ENCODE data around the gene CYP19A1.
"Not testable (repeated sequence)": the region's sequence is repeated elsewhere in the genome, so short reads cannot be mapped to it uniquely, and the experiment has no call there.

CYP19A1 gene

GRCh38 chr15:51263726-51264125 is 74.7 kb downstream of the CYP19A1 start:
- DNase-seq (ENCODE audit: low read depth in 1 of 2, low spot score in 1 of 2): no peak

- DNase-seq (ENCODE audit: low read depth in 1 of 2, low spot score in 1 of 2): no peak
Observed at GRCh38 chr15:51263116-51263515, 75.3 kb downstream of the CYP19A1 start.

DNA sequence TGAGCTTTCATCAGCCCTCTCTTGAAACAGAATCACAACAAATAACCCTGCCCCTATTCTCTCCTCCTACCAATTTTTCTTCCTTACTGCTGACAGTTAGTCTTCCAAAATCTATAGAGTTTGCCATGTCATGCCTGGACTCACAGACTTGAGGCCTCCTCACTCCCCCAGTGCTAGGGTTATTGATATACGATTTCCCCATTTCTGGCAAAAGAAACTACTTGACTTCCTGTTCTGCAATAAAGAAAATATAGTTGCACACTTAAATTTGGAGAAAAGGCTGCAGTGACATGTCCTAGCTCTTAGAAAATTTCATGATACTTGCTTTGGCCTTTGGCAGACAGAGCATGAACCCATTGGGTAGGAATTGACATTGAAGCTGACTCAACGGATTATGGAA is 75.9 kb downstream of the CYP19A1 start:
- no peak for DNase-seq (ENCODE audit: low read depth in 1 of 2, low spot score in 1 of 2)

DNA sequence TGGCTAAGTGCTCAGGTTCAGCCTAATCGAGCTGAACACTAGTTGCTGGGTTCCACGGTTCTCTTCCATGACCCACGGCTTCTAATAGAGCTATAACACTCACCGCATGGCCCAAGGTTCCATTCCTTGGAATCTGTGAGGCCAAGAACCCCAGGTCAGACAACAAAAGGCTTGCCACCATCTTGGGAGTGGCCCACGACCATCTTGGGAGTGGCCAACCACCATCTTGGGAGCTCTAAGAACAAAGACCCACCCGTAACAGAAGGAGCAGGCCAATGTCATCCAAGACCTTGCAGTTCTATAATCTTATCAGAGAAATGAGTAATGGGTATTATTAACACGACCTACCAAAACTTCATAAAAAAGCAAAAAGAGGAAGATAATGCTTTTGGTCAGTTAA is 77.3 kb downstream of the CYP19A1 start:
- not testable (repeated sequence) for DNase-seq (ENCODE audit: low read depth in 1 of 2, low spot score in 1 of 2)

GRCh38 chr15:51260202-51260601 is 78.2 kb downstream of the CYP19A1 start:
- DNase-seq (ENCODE audit: low read depth in 1 of 2, low spot score in 1 of 2): no peak

GRCh38 chr15:51255533-51255932 is 82.9 kb downstream of the CYP19A1 start:
- DNase-seq (ENCODE audit: low read depth in 1 of 2, low spot score in 1 of 2): no peak

DNA sequence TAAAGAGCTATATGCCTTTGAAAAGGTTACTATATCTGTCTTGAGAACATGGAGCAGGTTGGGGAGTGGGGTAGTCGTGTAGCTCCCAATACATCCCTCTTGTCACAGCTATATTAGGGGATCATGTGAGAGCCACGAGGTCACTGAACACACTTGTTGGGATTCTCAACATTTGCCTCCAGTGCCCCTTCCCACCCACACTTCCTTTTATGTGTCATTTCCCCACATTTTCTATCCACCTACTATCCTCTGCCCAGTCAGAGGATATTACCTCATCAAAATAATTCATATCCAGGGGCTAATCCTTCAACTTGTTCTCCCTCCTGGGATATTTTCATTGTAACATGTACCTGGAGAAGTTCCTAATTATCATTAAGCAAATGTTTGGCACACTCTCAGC is 85.0 kb downstream of the CYP19A1 start:
- no peak for DNase-seq (ENCODE audit: low read depth in 1 of 2, low spot score in 1 of 2)

GRCh38 chr15:51252671-51253070 is 85.7 kb downstream of the CYP19A1 start:
- no peak for DNase-seq (ENCODE audit: low read depth in 1 of 2, low spot score in 1 of 2)

GRCh38 chr15:51251556-51251955 is 86.8 kb downstream of the CYP19A1 start:
- no peak for DNase-seq (ENCODE audit: low read depth in 1 of 2, low spot score in 1 of 2)

DNA sequence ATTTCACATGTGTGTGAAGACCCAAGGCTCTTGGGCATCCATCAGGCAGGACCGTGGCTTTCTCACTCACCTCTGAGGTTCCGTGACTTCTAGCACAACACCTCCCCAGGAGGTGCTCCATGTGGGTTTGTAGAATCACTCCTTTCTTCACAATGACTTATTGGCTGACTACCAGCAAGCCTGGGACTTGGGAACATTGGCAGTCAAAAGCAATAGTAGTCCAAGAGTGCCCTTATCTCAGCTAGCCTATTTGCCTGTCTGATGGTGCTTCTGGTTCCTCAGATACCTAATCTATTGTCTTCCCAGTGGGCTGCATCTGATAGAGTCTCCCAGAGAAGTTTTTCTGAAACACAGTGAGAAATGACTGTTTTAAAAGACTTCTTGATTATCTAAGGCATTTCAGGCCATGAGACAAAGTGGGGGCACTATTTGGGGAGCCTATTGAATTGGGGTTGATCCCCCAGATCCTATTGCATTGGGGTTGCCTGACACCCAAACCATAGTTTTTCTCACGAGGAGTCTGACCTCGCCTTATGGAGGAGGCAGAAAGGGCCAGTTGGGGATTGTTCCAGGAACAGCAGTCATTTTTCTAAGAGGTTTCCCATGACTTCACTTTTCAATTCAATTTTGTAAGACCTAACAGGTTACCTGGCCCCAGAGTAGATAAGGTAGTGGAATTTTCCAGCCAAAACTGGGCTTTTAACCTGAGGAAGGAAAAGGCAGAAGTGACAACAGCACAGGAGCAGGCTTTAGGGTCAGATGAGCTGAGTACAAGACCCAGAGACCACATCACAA is 88.0 kb downstream of the CYP19A1 start:
- no peak for DNase-seq (ENCODE audit: low read depth in 1 of 2, low spot score in 1 of 2)

DNA sequence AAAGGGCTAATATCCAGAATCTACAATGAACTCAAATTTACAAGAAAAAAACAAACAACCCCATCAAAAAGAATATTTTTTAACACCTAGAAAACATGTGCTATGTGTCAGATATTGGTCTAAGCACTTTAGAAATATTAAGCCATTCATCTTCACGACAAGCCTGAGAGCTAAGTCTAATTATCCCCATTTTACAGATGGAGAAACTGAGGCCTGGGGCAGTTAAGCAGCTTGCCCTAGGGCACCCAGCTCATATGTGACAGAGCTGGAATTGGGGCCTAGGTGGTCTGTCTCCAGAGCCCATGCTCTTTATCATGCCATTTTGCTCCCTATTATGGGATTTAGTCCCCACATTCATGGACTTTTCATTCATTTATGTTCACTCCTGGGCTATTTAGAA is 92.8 kb downstream of the CYP19A1 start:
- DNase-seq (ENCODE audit: low read depth in 1 of 2, low spot score in 1 of 2): no peak

DNA sequence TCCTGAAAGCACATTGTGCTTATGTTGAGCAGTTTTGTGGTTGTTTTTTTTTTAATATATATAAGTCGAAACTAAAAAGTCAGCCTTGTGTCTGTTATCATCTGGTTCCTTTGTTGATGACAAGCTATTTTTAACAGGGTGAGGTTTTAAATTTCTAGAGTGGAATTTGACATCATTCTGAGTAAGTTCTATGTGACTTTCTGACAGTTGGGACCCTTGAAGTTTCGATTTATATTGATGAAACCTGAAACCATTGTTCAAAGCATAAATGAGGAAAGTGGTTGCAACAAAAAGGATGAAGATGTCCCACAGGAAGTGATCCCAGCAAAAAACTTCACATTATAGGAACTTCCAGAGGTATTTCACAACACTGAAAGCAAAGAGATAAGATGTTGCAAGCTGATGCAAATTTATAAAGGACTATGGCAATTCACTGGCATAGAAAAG is 94.0 kb downstream of the CYP19A1 start:
- no peak for DNase-seq (ENCODE audit: low read depth in 1 of 2, low spot score in 1 of 2)

DNA sequence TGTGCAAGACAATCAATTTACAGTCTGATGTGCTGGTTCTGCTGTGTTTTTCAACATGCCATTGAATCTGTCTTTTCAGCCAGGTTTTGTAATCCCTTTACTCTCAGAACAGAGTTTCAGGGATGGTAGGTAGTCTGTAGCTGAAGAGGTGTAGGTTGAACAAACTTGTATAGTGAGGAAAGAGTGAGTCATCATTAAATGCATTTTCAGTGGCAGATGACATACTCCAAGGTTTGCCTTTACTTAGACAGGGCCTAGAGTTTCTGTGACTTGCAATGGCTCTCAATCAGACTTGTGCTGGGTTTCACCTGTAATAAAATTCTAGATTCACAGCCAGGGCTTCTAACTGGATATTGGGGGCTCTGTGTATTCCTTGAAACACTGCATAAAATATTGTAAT is 94.6 kb downstream of the CYP19A1 start:
- no peak for DNase-seq (ENCODE audit: low read depth in 1 of 2, low spot score in 1 of 2)

DNA sequence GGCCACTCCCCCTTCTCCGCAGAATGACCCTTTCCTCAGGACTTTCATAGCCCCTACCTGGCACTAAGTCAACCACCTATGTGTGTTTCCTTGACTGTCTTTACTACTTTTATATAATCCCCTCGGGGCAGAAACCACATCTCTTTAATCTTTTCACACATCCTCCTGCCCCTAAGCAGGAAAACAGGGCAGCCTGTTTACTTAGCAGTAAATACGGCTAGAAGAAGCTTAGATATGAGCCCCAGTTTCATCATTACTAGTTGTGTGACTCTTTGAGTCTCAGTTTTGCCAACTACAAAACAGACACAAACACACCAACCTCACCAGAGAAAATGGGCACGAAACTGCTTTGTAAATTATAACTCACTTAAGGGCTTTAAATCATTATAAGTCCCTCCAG is 98.3 kb downstream of the CYP19A1 start:
- no peak for DNase-seq (ENCODE audit: low read depth in 1 of 2, low spot score in 1 of 2)

- no peak for DNase-seq (ENCODE audit: low read depth in 1 of 2, low spot score in 1 of 2)
Observed at GRCh38 chr15:51237816-51238215, 100.6 kb downstream of the CYP19A1 start.

DNA sequence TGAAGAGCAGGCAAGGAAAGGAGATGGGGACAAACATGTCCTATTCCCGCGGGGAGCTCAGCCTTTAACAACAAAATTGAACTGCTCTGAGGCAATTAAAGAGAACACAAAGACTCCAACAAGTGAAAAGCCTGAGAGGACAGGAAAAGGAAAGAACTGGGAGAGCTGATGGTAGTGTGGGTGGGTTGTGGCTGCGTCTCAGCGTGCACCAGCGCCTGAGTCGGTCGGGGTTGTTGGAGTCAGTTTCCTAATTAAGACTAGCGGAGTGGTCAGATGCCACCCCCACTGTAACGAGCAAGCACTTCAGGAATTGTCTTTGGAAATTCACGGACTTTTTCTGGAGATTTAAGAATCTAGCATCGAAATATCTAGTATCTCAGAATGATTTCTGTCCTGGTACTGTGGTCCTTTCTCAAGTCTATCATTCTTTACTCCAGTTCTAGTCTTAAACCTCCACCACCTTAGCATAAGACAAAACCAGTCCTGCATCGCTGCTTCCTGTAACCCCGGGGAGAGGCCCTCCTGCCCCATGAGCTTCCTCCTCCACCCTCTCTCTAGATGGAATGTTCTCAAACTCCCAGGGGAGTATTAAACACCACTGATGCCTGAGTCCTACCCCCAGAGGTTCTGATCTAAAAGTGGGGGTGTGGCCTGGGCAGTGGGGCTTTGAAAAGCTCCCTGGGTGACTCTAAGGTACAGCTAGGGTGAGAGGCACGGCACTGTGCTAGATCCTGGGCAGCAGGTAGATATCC is 104.0 kb downstream of the CYP19A1 start:
- no peak for DNase-seq (ENCODE audit: low read depth in 1 of 2, low spot score in 1 of 2)

- DNase-seq (ENCODE audit: low read depth in 1 of 2, low spot score in 1 of 2): no peak
Observed at GRCh38 chr15:51232581-51232980, 105.8 kb downstream of the CYP19A1 start.

GRCh38 chr15:51229907-51230330 is 108.5 kb downstream of the CYP19A1 start:
- no peak for DNase-seq (ENCODE audit: low read depth in 1 of 2, low spot score in 1 of 2)

DNA sequence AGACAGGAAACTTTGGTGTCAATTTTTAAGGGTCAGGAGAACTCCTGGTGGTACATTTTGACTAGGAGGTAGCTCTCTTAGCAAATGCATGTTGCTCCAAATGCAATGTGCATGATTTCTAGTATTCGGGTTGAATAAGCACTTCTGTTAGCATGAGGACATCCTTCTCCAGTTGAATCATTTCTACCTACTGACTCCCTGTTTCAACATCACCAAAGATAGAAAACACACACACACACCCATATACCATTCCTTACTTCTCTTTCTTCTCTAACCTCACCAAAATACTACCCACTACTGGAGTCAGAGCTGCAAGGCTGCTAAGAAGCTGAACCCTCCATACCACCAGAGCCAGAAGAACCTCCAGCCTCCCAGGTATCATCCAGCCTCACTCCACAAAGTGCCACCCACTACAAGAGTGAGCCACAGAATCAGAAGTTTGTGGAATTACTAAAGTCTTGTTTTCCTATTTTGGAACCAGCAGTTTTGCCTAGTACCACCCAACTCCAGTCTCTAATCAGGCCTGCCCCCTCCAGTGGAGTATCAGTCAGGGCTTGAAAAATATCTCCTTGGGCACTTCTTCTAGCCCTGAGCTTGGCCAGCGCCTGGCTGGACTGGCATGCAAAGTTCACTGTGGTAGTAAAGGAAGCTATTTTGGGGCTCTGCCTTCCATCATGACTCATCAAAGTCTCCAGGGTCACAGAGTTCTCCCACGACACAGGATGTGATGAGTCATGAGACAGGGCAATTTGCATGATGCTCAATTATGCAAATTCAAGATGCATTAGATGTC is 110.3 kb downstream of the CYP19A1 start:
- peak in 1 of 2 donors; percentile 12 for DNase-seq (ENCODE audit: low read depth in 1 of 2, low spot score in 1 of 2)

GRCh38 chr15:51226576-51227210 is 111.7 kb downstream of the CYP19A1 start:
- no peak for DNase-seq (ENCODE audit: low read depth in 1 of 2, low spot score in 1 of 2)

DNA sequence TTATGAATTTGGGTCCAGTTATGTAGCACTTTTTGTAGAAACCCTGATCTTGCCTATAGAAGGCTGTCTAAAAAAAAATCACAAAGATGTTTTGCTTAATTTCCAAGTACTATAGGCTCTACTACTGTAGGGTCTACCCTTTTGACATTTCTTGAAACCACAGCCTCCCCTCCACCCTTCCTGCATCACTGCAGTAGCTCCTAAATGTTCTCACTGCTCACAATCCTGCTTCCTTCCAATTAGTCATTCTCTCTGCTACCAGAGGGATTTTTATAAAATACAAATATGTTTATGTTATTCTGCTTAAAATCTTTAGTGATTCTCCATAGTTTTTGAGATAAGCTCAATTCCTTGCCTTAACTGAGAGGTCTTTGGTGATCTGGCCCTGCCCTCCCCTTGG is 114.0 kb downstream of the CYP19A1 start:
- DNase-seq (ENCODE audit: low read depth in 1 of 2, low spot score in 1 of 2): no peak
